Lung (tissue), 12 donors: Measurements from ENCODE around the gene PTCH2. TPM values are rescaled to one million over a fixed set of nuclear protein-coding genes. Genes with fewer than 3 reads are reported as not detected.
A peak's percentile ranks its signal among the peaks of the same experiment; 100 is the strongest.

ENCODE experiments used
- ATAC-seq: fragments of 200-7000 bp; cut with Tn5 transposase; one replicate; pipeline ENCODE4 v1.9.1; 2020; ENCODE audit warnings: moderate number of reproducible peaks; ENCODE audit not compliant: insufficient read depth, low FRiP score
- DNase-seq, 3 donors: peaks; one replicate each; pipeline ENCODE4 v3.0.0-alpha.2; 2013 to 2017
- H3K27ac ChIP-seq, 2 donors: one replicate each; pipeline ENCODE4 v1.5.1; 2013; ENCODE audit warnings: mild to moderate bottlenecking in 2 of 2, moderate library complexity in 2 of 2, control low read depth in 1 of 2, inconsistent platforms in 1 of 2, low read depth in 1 of 2, low read length in 1 of 2
- H3K27me3 ChIP-seq, 3 donors: one replicate each; pipeline ENCODE4 v1.5.1; 2013; ENCODE audit warnings: low read length in 2 of 3; ENCODE audit not compliant: control insufficient read depth in 3 of 3, insufficient read depth in 3 of 3
- H3K36me3 ChIP-seq, 4 donors: one replicate each; pipeline ENCODE4 v1.5.1; 2013; ENCODE audit warnings: low read length in 4 of 4, mild to moderate bottlenecking in 1 of 4, moderate library complexity in 1 of 4; ENCODE audit not compliant: control insufficient read depth in 4 of 4, insufficient read depth in 4 of 4
- H3K4me1 ChIP-seq, 5 donors: one replicate each; pipeline ENCODE4 v1.5.1; 2013; ENCODE audit warnings: low read length in 5 of 5, mild to moderate bottlenecking in 2 of 5, moderate library complexity in 1 of 5; ENCODE audit not compliant: control insufficient read depth in 5 of 5, insufficient read depth in 5 of 5
- H3K4me3 ChIP-seq: one replicate; pipeline ENCODE4 v1.5.1; 2013; ENCODE audit warnings: mild to moderate bottlenecking, control low read depth, moderate library complexity
- H3K9ac ChIP-seq, 2 donors: one replicate each; pipeline ENCODE4 v1.5.1; 2013; ENCODE audit warnings: low read length in 2 of 2, control low read depth in 1 of 2; ENCODE audit not compliant: insufficient read depth in 1 of 2
- H3K9me3 ChIP-seq, 4 donors: one replicate each; pipeline ENCODE4 v1.5.1; 2013; ENCODE audit warnings: low read length in 3 of 4, mild to moderate bottlenecking in 1 of 4, moderate library complexity in 1 of 4; ENCODE audit not compliant: control insufficient read depth in 4 of 4, insufficient read depth in 3 of 4
- WGBS, 2 donors: extraction: QIAGEN DNeasy Blood & Tissue Kit; methylation state at CpG; one replicate each; pipeline ENCODE4 v1.1.7; 2013; 5-methylcytosine and 5-hydroxymethylcytosine counted together
- polyA plus RNA-seq, 2 donors: library from polyadenylated mRNA; stranded (reverse); fragments of 200-250 nt; gene quantifications; one replicate each; pipeline ENCODE4 v1.2.1, GENCODE V29; 2013
- total RNA-seq, 2 donors: library from RNA; depleted of rRNA in 1 of 2; stranded (reverse); fragments of >200 nt in 1 of 2; gene quantifications; one replicate each; pipeline ENCODE4 v1.2.1, GENCODE V29; 2014 to 2021
- TF ChIP-seq, protein P1 (sequence below): IDR thresholded peaks from 2 replicates; pipeline ENCODE4 v1.5.1; 2012; ENCODE audit warnings: mild to moderate bottlenecking; ENCODE audit errors: control extremely low read depth, extremely low read depth
- donor health status: control.
- donor health status: control.
- donor health status: Bipolar disorder and iron deficiency.
- donor health status: healthy.
- donor health status: DM: yes; HTN: yes; CAD: no.

PTCH2 gene
- total and polyA plus RNA-seq, 4 donors: 0.37 to 1.7 (median 0.66) TPM

DNA sequence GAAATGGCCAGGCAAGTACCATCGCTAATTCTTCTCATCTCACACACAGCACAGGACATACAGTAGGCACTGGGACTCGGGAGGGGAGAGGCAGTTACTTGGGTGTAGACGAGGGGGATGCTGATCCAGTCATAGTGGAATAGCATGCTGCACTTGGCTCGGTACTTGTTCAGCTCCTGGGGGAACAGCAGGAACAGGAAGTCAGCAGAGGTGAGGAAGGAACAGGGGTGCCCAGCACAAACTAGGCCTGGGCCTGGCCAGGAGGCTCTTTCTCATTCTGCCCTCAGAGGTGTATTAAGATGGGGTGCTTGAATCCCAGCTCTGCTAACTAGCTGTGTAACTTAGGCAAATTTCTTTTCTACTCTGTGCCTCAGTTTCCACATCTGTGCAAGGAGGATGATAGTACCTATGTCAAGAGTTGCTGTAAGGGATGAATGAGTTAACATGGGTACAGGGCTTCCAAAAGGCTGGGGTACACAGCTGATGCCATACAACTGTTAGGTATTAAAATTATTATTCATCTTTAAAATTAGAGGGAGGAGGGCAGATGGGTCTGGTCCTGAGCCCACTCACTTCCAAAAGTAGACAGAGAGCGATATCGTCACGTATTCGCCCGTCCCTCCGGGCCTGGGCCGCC is 57.4 kb downstream of the PTCH2 start:
- H3K27ac ChIP-seq: no peak overlapping the region
- TF ChIP-seq, protein P1, sequence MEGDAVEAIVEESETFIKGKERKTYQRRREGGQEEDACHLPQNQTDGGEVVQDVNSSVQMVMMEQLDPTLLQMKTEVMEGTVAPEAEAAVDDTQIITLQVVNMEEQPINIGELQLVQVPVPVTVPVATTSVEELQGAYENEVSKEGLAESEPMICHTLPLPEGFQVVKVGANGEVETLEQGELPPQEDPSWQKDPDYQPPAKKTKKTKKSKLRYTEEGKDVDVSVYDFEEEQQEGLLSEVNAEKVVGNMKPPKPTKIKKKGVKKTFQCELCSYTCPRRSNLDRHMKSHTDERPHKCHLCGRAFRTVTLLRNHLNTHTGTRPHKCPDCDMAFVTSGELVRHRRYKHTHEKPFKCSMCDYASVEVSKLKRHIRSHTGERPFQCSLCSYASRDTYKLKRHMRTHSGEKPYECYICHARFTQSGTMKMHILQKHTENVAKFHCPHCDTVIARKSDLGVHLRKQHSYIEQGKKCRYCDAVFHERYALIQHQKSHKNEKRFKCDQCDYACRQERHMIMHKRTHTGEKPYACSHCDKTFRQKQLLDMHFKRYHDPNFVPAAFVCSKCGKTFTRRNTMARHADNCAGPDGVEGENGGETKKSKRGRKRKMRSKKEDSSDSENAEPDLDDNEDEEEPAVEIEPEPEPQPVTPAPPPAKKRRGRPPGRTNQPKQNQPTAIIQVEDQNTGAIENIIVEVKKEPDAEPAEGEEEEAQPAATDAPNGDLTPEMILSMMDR: no peak
- ATAC-seq (no peak), DNase-seq (no peak)
- no peaks in the 10 kb centered on the region for H3K9me3 ChIP-seq
- 29 to 41% methylated on average over 11 of the region's 11 CpGs for WGBS, 2 donors
- H3K27me3 ChIP-seq: no peaks in the 10 kb centered on the region
- H3K9ac ChIP-seq: no peak overlapping the region
- peaks cover 5 to 30% (median 8%) of the 10 kb centered on the region in 5 donors for H3K4me1 ChIP-seq
- peaks cover 0 to 7% (median 5%) of the 10 kb centered on the region in 4 donors for H3K36me3 ChIP-seq
- no peak overlapping the region for H3K4me3 ChIP-seq

GRCh38 chr1:44785029-44785380 is 58.0 kb downstream of the PTCH2 start:
- no peaks in the 10 kb centered on the region for H3K27me3 ChIP-seq
- no peak overlapping the region for H3K4me3 ChIP-seq
- peaks cover 5 to 30% (median 8%) of the 10 kb centered on the region in 5 donors for H3K4me1 ChIP-seq
- DNase-seq: no peak
- H3K9ac ChIP-seq: no peak overlapping the region
- peaks cover 0 to 12% (median 6%) of the 10 kb centered on the region in 4 donors for H3K36me3 ChIP-seq
- ATAC-seq: no peak
- TF ChIP-seq, protein P1: no peak
- WGBS, 2 donors: 87 to 96% methylated on average over 6 of the region's 6 CpGs
- H3K27ac ChIP-seq: no peak overlapping the region
- H3K9me3 ChIP-seq: no peaks in the 10 kb centered on the region

DNA sequence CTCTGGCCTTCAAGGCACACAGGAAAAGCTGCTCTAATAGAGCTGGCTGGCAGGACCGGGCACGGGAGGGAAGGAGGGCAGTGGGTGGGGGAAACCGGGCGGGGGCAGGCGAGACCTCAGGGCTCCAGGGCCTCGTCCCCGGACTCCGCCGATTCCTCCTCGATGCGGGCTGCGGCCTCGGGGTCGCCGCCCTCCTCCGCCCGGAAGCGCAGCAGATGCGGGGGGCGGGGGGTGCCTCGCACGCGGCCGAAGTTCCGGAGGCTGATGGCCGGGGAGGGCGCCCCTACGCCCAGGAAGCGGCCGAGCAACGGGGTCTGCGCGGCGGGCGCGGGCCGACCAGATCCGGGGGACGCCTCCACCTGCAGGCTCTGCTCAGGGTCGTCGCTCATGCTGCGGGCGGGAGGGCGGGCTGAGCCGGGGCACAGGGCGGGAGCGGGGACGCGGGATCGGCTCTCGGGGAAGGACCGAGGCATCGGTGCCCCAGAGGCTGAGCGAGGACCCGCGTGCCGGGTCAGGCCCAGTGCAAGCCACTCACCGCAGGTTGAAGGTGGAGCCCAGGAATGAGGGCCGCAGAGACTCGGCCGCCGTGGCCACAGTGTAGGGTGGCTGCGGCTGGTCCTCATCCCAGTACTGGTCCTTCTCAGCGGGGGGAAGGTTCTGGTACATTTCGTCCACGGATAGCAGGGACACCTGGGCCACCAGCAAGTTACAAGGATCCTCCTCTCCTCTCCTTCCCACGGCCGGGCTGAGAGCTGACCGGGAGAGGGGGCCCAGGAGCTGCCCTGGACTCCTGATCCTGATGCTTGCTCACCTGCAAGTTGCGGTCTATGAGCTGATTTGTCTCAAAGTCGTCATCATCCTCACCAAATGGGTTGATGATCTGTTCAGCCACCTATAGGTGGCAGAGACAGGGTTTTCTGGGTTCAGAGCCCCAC is 58.7 kb downstream of the PTCH2 start:
- peak in 2 of 3 donors; percentile 43 to 65 for DNase-seq
- TF ChIP-seq, protein P1: no peak
- Histone ChIP-seq H3K27ac (no peak overlapping the region), H3K36me3 (peaks cover 0 to 18% (median 7%) of the 10 kb centered on the region in 4 donors), H3K4me3 (peak overlapping the region; percentile 11), H3K27me3 (no peaks in the 10 kb centered on the region), H3K9ac (peak overlapping the region in 1 of 2 donors; percentile 71), H3K9me3 (no peaks in the 10 kb centered on the region), H3K4me1 (peaks cover 5 to 30% (median 8%) of the 10 kb centered on the region in 5 donors)
- no peak for ATAC-seq
- WGBS, 2 donors: 11 to 13% methylated on average over 61 to 71 of the region's 71 CpGs
